ENCODE data around the gene ANO3. TPM values are rescaled to one million over a fixed set of nuclear protein-coding genes. Genes with fewer than 3 reads are reported as not detected.

ANO3 gene
- total and polyA plus RNA-seq, 8 donors: 0.18 to 0.58 TPM; not detected in 6

DNA sequence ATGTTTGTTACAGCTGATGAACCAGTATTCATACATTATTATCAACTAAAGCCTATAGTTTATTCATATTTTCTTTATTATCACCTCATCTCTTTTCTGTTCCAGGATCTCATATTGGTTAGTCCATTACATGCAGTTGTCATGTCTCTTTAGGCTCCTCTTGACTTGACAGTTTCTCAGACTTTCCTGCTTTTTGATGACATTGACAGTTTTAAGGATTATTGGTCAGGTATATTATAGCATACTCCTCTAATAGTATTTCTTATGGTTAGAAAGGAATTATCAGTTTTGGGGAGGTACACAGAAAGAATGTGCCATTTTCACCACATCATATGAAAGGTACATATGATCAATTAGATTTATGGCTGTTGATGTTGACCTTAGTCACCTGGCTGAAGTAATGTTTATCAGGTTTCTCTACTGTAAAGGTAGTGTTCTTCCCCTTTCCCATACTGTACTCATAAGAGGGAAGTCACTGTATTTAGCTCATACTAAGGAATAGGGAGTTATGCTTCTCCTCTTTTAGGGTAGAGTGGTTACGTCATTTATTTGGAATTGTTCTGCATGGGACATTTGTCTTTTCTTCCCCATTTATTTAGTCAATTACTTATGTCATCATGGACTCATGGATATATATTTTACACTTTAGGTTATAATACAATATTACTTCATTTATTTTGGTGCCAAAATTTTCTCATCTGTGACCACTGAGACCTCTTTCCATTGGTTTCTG, 9.4 kb upstream of the ANO3 start:
- DNase-seq: no peak
- TF ChIP-seq POLR2A (IDR thresholded peaks at IDR 0.05) (no peak), EP300 (IDR thresholded peaks at IDR 0.05) (no peak), POLR2AphosphoS5 (IDR thresholded peaks at IDR 0.05) (no peak)
- TF ChIP-seq, protein P1, sequence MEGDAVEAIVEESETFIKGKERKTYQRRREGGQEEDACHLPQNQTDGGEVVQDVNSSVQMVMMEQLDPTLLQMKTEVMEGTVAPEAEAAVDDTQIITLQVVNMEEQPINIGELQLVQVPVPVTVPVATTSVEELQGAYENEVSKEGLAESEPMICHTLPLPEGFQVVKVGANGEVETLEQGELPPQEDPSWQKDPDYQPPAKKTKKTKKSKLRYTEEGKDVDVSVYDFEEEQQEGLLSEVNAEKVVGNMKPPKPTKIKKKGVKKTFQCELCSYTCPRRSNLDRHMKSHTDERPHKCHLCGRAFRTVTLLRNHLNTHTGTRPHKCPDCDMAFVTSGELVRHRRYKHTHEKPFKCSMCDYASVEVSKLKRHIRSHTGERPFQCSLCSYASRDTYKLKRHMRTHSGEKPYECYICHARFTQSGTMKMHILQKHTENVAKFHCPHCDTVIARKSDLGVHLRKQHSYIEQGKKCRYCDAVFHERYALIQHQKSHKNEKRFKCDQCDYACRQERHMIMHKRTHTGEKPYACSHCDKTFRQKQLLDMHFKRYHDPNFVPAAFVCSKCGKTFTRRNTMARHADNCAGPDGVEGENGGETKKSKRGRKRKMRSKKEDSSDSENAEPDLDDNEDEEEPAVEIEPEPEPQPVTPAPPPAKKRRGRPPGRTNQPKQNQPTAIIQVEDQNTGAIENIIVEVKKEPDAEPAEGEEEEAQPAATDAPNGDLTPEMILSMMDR (IDR thresholded peaks at IDR 0.05): no peak
- 83 to 96% (median 93%) methylated on average over 1 of the region's 1 CpG for WGBS, 5 donors
- H3K36me3 ChIP-seq: no peaks in the 10 kb centered on the region
- no peaks in the 10 kb centered on the region for H3K4me1 ChIP-seq
- H3K27me3 ChIP-seq: no peaks in the 10 kb centered on the region
- no peak overlapping the region for H3K4me3 ChIP-seq
- H3K27ac ChIP-seq: no peak overlapping the region
- intact Hi-C loops (cut with DNase I; ENCODE audit: low total_unique reads): no loop called here
- H3K9me3 ChIP-seq: no peaks in the 10 kb centered on the region

DNA sequence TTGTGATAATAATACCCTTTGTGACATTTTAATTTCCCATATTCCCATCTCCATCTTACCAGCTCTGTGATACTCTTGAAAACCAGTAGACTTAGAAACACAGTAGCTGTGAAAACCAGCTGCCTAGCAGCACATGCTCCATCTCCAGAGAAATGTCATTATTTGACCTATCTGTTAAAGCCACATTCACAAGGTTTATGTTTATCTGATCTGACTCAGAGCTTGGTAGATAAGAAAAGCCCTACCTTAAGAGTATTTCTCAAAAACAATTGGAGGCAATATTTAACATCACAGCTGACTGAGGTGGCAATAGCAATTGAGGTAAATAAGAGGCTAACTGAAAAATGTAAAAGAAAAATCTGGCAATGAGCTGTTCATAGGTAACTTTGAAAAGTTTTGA, 8.1 kb upstream of the ANO3 start:
- Histone ChIP-seq H3K4me1 (no peaks in the 10 kb centered on the region), H3K36me3 (no peaks in the 10 kb centered on the region), H3K4me3 (no peak overlapping the region), H3K27me3 (no peaks in the 10 kb centered on the region), H3K27ac (no peak overlapping the region), H3K9me3 (no peaks in the 10 kb centered on the region)
- intact Hi-C loops (cut with DNase I; ENCODE audit: low total_unique reads): no loop called here
- no peak for DNase-seq
- TF ChIP-seq POLR2A (IDR thresholded peaks at IDR 0.05): no peak
- no peak for TF ChIP-seq POLR2AphosphoS5 (IDR thresholded peaks at IDR 0.05)
- TF ChIP-seq, protein P1 (IDR thresholded peaks at IDR 0.05): no peak
- no peak for TF ChIP-seq EP300 (IDR thresholded peaks at IDR 0.05)

DNA sequence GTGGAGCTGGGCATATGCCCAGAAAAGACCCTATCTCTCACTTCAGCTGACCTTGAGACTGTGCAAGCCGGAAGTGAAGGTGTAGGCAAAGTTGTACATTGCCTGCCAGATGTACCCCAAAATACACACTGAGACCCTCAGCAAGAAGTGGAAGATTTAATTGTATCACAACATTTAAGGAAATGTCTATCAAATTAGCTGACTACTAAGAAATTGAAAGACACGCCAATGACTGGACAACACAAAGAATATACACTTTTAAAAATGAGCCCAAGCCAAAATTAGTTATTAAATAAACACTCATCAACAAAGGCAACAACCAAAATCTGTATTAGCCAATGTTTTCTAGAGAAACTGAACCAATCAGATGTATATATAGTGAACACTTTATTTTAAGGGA, 7.7 kb upstream of the ANO3 start:
- no peak for DNase-seq
- Histone ChIP-seq H3K36me3 (no peaks in the 10 kb centered on the region), H3K4me1 (no peaks in the 10 kb centered on the region), H3K4me3 (no peak overlapping the region), H3K9me3 (no peaks in the 10 kb centered on the region), H3K27me3 (no peaks in the 10 kb centered on the region), H3K27ac (no peak overlapping the region)
- 61 to 85% (median 73%) methylated on average over 2 of the region's 2 CpGs for WGBS, 5 donors
- intact Hi-C loops (cut with DNase I; ENCODE audit: low total_unique reads): no loop called here
- TF ChIP-seq, protein P1 (IDR thresholded peaks at IDR 0.05): no peak
- TF ChIP-seq POLR2A (IDR thresholded peaks at IDR 0.05) (no peak), EP300 (IDR thresholded peaks at IDR 0.05) (no peak), POLR2AphosphoS5 (IDR thresholded peaks at IDR 0.05) (no peak)

DNA sequence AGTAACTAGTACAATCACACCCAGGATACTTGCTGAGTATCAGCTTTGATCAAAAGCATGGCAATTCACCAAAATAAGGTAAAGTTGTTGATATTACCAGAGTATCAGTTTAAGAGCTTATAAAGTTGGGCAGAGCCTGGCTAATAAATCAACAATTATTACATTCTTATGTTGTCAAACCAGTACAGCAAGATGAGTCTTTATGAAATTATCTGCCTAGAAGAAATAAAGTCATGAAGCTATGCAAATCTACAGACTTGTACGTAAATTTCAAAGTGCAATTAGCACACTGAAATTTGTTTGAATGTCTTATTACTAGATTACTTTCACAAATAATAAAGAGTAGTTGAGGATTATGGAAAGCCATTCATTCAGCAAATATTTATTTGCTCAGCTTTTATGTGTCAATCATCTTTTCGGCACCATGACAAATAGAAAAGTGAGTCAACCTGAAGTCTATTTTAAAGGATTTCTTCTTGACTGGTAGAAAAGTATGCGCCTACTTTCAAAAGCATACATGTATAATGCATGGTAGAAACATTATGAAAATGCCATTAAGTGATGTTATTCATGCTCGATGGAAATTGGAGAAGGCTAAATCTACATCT, 5.0 kb upstream of the ANO3 start:
- intact Hi-C loops (cut with DNase I; ENCODE audit: low total_unique reads): no loop called here
- no peak overlapping the region for H3K27ac ChIP-seq
- H3K4me3 ChIP-seq: no peak overlapping the region
- peaks cover 0 to 4% (median 2%) of the 10 kb centered on the region in 4 donors for H3K4me1 ChIP-seq
- H3K9me3 ChIP-seq: no peaks in the 10 kb centered on the region
- TF ChIP-seq POLR2A (IDR thresholded peaks at IDR 0.05): no peak
- no peak for TF ChIP-seq POLR2AphosphoS5 (IDR thresholded peaks at IDR 0.05)
- TF ChIP-seq, protein P1 (IDR thresholded peaks at IDR 0.05): no peak
- no peak for TF ChIP-seq EP300 (IDR thresholded peaks at IDR 0.05)
- H3K27me3 ChIP-seq: peaks cover 0 to 22% (median 4%) of the 10 kb centered on the region in 3 donors
- DNase-seq: no peak
- 50 to 60% (median 55%) methylated on average over 4 of the region's 4 CpGs for WGBS, 5 donors
- no peaks in the 10 kb centered on the region for H3K36me3 ChIP-seq

Measured in stomach (tissue), 9 donors.